CD4-positive, alpha-beta T cell treated with Interleukin-17A for 4 hours (primary cell): ENCODE data around the gene SNED1.

Experiments
- DNase-seq: peaks from one replicate; pipeline ENCODE4 v3.0.0-alpha.2; 2020; ENCODE audit warnings: mixed read lengths

Gene SNED1

GRCh38 chr2:241068942-241069810 is 70.8 kb downstream of the SNED1 start:
- DNase-seq: no peak

DNA sequence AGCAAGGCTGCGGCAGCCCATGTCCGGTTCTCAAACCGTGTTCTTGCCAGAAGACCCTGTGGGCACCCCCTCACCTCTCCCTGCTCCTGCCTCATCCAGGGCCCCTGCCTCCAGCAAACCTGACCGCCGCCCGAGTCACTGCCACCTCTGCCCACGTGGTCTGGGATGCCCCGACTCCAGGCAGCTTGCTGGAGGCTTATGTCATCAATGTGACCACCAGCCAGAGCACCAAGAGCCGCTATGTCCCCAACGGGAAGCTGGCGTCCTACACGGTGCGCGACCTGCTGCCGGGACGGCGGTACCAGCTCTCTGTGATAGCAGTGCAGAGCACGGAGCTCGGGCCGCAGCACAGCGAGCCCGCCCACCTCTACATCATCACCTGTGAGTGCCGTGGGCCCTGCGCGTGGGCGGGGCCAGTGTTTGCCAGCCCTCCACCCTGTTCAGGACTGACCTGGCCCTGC is 71.4 kb downstream of the SNED1 start:
- DNase-seq: no peak

DNA sequence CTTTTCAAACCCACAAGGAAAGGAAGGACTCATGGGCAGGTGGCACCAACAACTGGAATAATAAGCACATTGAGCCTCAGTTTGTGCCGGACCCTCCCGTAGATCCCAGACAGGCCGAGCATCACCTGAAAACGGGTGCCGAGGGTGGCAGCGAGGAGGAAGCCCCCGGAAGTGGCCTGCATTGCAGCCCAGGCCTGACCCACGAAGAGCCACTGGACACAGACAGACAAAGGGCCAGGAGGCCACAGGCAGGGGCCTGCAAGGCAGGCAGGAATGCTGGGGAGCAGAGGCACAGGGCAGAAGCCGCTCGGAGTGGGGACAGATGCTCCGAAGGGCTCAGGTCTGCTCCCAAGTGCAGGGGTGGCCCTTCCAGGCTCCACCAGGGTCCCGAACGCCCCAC is 71.9 kb downstream of the SNED1 start:
- no peak for DNase-seq

GRCh38 chr2:241070811-241071676 is 72.6 kb downstream of the SNED1 start:
- no peak for DNase-seq

DNA sequence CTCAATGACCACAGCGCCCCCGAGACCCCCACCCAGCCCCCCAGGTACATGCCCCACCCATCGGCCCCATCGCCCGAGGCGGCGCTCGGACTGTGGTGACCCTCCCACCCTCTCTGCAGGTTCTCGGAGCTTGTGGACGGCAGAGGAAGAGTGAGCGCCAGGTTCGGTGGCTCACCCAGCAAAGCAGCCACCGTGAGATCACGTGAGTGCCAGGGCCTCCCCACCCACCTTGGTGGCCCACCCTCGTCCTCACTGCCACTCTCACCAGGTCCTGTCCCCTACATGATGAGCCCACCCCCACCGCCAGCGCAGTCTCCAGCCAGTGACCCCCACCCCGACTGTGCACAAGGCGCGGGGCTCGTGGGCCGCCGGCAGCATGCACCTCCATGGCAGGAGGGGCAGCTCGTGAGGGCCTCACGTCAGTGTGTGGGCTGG is 73.3 kb downstream of the SNED1 start:
- DNase-seq: no peak

GRCh38 chr2:241072151-241072550 is 73.7 kb downstream of the SNED1 start:
- DNase-seq: no peak

DNA sequence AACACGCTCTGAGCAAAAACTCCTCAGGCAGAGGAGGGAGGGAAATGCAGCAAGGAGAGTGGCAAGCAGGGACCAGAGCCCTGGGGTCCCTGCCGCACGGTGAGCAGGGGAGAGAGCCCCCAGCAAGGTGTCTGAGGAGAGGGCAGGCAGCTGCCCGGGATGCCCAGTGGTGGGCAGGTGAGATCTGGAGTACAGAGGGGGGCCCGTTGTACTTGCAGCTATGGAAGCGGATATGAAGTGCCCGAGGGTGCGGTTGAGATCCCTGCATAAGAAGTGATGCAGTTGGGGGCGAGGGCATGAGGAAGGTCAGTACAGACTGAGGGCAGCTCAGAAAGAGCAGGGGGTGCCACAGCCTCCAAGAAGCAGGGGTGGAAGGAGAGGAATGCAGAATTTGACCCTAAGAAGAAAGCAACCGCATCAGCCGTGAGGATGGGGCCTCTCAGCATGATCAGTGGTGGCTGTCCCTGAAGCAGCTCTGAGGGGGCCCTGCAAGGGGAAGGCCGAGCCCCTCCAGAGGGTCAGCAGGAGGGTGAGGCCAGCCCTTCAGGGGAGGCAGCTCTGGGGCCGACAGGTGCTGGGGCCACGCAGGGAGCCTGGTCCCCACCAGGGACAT is 74.2 kb downstream of the SNED1 start:
- no peak for DNase-seq

DNA sequence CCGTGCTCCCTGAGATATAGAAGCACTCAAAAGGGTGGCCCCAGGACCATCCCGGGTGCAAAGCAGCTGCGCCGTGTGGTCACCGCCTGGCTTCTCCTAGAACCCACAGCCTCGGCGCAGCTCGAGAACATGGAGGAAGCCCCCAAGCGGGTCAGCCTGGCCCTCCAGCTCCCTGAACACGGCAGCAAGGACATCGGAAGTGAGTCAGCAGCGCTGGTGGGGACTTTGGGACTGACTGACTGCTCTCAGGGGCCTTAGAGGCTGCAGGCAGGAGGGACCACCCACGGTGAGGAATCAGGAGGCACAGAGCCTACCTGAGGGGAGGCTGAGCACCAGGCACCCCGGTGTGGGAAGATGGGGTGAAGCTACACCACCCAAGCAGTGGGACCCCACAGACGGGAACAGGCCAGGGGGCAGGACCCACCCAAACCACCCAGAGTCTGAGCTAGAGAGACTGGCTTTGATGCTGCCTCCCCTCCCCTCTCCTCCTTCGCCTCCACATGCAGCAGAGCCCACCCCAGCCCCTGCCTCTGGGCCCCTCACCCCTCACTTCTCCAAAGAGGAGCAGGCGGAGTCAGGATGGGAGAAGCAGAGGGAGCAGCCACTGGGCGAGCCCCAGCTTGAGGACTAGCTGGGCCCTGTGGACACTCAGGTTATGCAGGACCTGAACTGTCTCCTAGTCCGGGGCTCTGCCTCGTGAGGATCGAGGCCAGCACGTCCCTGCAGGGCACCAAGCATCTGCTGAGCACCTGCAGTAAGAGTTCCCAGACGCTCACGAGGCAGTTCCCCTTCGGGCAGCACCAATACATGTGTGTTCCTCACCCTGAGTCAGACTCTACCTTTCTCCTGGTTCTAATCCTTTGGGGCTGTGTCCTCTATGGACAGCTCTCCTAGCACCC is 75.0 kb downstream of the SNED1 start:
- no peak for DNase-seq

GRCh38 chr2:241074065-241074818 is 75.8 kb downstream of the SNED1 start:
- DNase-seq: no peak

DNA sequence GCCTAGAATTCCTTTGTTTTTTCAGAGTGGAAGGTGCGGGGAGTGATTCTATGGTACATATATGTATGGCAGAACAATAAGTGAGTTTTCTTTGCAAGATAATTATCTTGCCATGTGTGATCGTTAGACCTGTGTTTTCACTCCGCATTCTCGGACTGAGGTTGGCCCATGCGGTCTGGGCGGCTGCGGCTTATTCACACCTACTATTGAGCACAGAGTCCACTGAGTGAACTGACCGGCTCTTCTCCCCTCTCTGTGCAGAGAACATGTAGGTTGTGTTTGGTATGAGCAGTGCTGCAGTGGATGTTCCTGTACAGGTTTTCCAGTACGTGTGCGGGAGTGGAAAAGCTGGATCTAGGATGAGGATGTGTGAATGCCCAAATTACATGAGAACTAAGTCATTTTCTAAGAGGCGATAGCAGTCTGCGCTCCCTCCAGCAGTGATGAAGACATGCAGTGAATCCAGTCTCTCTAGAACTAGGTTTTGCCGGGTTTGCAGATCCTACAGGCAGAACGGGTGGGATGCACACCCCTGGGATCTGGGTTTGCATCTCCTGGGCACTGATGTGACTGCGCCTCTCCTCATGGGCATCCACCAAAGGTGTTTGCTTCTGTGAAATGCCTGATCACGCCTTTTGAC is 76.6 kb downstream of the SNED1 start:
- no peak for DNase-seq

DNA sequence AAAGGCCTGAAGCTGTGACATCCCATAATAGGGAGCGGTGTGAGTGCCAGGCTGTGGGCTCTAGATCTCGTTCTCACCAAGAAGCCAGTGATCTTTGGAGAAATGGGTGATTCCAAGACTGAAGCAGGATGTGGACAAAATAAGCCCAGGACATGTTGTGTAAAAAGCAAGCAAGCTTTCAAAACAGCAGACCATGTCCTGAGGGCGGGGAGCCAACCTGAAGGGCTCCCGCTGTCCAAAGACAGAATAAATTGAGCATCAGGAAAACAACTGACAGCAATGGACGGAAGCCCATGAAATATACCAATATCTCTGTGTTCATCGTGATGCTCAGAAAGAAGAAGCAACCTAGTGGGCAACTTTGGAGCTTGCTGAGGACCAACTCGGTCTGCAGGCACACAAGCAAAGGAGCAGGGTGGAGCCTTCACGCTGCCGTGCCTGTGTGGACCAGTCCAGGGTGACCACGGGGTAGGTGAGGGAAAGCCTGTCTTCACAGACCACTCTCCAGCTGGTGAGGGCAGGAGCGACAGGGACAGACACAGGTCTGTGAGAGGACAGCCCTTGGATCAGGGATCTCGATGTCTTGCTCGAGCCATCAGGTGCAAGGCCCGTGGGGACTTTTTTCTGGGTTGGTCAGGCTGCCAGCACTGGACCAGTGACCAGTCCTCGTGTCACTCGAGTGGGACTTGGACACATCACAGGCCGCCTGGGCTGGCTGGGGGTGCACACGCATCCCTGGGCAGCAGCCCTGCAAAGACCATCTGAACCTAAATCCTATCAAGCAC is 82.2 kb downstream of the SNED1 start:
- no peak for DNase-seq

- DNase-seq: no peak
Observed at GRCh38 chr2:241081190-241081642, 82.8 kb downstream of the SNED1 start.

GRCh38 chr2:241081643-241082340 is 83.4 kb downstream of the SNED1 start:
- peak; percentile 3 for DNase-seq

DNA sequence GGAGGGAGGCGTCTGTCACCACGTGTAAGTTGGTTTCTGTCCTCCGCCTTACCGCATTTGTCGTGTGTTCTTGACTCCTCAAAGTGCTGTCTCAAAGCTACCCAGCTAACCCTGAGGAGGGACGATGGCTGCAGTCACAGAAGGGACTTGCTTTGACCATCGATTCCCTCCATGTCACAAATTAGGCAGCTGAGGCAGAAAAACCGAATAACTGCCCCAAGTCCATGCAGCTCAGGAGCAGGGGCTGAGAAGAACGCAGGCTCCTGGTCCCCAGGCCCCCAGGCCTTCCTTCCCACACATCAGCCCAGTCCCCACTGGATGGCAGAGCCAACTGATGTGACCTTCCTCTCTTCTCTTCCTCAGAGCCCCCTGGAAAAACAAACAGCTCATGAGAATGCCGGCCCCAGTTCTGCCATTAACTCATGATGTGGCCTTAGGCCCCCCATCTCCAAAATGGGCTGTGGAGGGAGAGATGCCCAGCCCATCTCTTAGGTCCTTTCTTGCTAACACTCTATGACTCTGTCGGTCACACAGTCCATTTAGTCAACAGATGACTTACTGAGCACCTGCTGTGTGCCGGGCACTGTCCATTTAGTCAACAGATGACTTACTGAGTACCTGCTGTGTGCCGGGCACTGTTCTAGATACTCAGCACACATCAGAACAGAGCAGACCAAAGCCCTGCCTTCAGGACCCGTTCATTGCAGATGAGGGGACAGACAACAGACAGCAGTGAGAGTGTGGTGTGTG is 84.1 kb downstream of the SNED1 start:
- DNase-seq: peak; percentile 3

DNA sequence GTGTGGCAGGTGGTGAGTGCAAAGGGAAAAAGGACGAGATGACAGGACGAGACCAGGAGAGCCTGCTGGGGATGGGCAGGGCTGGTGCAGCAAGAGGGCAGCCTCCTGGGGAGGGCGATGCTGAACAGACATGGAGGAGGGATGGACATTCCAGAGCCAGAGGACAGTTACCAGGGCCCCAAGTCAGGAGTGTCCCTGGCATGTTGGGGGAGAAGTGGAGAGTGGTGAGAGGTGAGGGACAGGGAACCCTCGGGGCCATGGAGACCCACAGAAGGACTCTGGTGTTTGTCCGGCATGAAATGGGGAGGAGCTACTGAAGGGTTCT is 84.6 kb downstream of the SNED1 start:
- DNase-seq: no peak

DNA sequence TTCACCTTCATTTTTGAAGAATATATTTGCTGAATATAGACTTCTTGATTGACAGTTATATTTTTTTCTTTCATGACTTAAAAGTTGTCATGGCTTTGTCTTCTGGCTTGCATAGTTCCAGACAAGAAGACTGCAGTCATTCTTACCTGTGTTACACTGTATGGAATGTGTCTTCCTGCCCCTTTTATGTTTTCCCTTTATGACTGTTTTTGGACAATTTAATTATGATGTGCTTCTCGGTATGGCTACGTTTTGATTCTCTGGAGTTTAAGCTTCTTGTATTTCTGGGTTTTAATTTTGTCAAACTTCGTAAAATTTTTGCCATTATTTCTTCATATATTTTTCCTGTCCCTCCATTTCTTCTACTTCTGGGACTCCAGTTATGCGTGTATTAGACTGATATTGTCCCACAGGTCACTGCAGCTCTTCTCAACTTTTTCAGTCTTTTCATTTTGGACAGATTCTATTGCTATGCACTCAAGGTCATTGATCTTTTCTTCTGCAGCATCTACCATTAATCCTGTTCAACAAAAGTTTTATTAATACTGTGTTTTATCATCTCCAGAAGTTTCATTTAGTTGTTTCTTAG is 86.5 kb downstream of the SNED1 start:
- no peak for DNase-seq

- DNase-seq: no peak
Observed at GRCh38 chr2:241087420-241088268, 89.2 kb downstream of the SNED1 start.
